LNCAP (cell line): ENCODE measurements around the gene N4BP2L1.

ENCODE experiments used
- CTCF ChIP-seq: fragments of 450-650 bp; IDR thresholded peaks from 2 replicates; pipeline ENCODE4 v1.5.1; 2017; ENCODE audit warnings: mild to moderate bottlenecking

The N4BP2L1 gene

GRCh38 chr13:32468502-32469142 lies 40.7 kb upstream of the N4BP2L1 start:
- no peak for TF ChIP-seq CTCF

GRCh38 chr13:32456591-32456990 lies 28.7 kb upstream of the N4BP2L1 start:
- no peak for TF ChIP-seq CTCF

GRCh38 chr13:32455594-32455903 lies 27.6 kb upstream of the N4BP2L1 start:
- no peak for TF ChIP-seq CTCF

GRCh38 chr13:32454886-32455593 lies 27.1 kb upstream of the N4BP2L1 start:
- TF ChIP-seq CTCF: no peak

GRCh38 chr13:32453981-32454380 lies 26.1 kb upstream of the N4BP2L1 start:
- no peak for TF ChIP-seq CTCF

- TF ChIP-seq CTCF: no peak
These were observed 21.0 kb upstream of the N4BP2L1 start for GRCh38 chr13:32448972-32449371.

GRCh38 chr13:32447894-32448623 lies 20.1 kb upstream of the N4BP2L1 start:
- TF ChIP-seq CTCF: no peak
